Lung (tissue), 12 donors: ENCODE measurements around the gene ARHGEF7. TPM values are rescaled to one million over a fixed set of nuclear protein-coding genes. Genes with fewer than 3 reads are reported as not detected.
A peak's percentile ranks its signal among the peaks of the same experiment; 100 is the strongest.

ENCODE experiments used
- ATAC-seq: fragments of 200-7000 bp; cut with Tn5 transposase; one replicate; pipeline ENCODE4 v1.9.1; 2020; ENCODE audit warnings: moderate number of reproducible peaks; ENCODE audit not compliant: insufficient read depth, low FRiP score
- DNase-seq, 3 donors: peaks; one replicate each; pipeline ENCODE4 v3.0.0-alpha.2; 2013 to 2017
- H3K27ac ChIP-seq, 2 donors: one replicate each; pipeline ENCODE4 v1.5.1; 2013; ENCODE audit warnings: mild to moderate bottlenecking in 2 of 2, moderate library complexity in 2 of 2, control low read depth in 1 of 2, inconsistent platforms in 1 of 2, low read depth in 1 of 2, low read length in 1 of 2
- H3K27me3 ChIP-seq, 3 donors: one replicate each; pipeline ENCODE4 v1.5.1; 2013; ENCODE audit warnings: low read length in 2 of 3; ENCODE audit not compliant: control insufficient read depth in 3 of 3, insufficient read depth in 3 of 3
- H3K36me3 ChIP-seq, 4 donors: one replicate each; pipeline ENCODE4 v1.5.1; 2013; ENCODE audit warnings: low read length in 4 of 4, mild to moderate bottlenecking in 1 of 4, moderate library complexity in 1 of 4; ENCODE audit not compliant: control insufficient read depth in 4 of 4, insufficient read depth in 4 of 4
- H3K4me1 ChIP-seq, 5 donors: one replicate each; pipeline ENCODE4 v1.5.1; 2013; ENCODE audit warnings: low read length in 5 of 5, mild to moderate bottlenecking in 2 of 5, moderate library complexity in 1 of 5; ENCODE audit not compliant: control insufficient read depth in 5 of 5, insufficient read depth in 5 of 5
- H3K4me3 ChIP-seq: one replicate; pipeline ENCODE4 v1.5.1; 2013; ENCODE audit warnings: mild to moderate bottlenecking, control low read depth, moderate library complexity
- H3K9ac ChIP-seq, 2 donors: one replicate each; pipeline ENCODE4 v1.5.1; 2013; ENCODE audit warnings: low read length in 2 of 2, control low read depth in 1 of 2; ENCODE audit not compliant: insufficient read depth in 1 of 2
- H3K9me3 ChIP-seq, 4 donors: one replicate each; pipeline ENCODE4 v1.5.1; 2013; ENCODE audit warnings: low read length in 3 of 4, mild to moderate bottlenecking in 1 of 4, moderate library complexity in 1 of 4; ENCODE audit not compliant: control insufficient read depth in 4 of 4, insufficient read depth in 3 of 4
- WGBS, 2 donors: extraction: QIAGEN DNeasy Blood & Tissue Kit; methylation state at CpG; one replicate each; pipeline ENCODE4 v1.1.7; 2013; 5-methylcytosine and 5-hydroxymethylcytosine counted together
- polyA plus RNA-seq, 2 donors: library from polyadenylated mRNA; stranded (reverse); fragments of 200-250 nt; gene quantifications; one replicate each; pipeline ENCODE4 v1.2.1, GENCODE V29; 2013
- total RNA-seq, 2 donors: library from RNA; depleted of rRNA in 1 of 2; stranded (reverse); fragments of >200 nt in 1 of 2; gene quantifications; one replicate each; pipeline ENCODE4 v1.2.1, GENCODE V29; 2014 to 2021
- TF ChIP-seq, protein P1 (sequence below): IDR thresholded peaks from 2 replicates; pipeline ENCODE4 v1.5.1; 2012; ENCODE audit warnings: mild to moderate bottlenecking; ENCODE audit errors: control extremely low read depth, extremely low read depth
- donor health status: control.
- donor health status: control.
- donor health status: Bipolar disorder and iron deficiency.
- donor health status: healthy.
- donor health status: DM: yes; HTN: yes; CAD: no.

ARHGEF7 gene
- total and polyA plus RNA-seq, 4 donors, result 20.9 to 143 (median 37.8) TPM

DNA sequence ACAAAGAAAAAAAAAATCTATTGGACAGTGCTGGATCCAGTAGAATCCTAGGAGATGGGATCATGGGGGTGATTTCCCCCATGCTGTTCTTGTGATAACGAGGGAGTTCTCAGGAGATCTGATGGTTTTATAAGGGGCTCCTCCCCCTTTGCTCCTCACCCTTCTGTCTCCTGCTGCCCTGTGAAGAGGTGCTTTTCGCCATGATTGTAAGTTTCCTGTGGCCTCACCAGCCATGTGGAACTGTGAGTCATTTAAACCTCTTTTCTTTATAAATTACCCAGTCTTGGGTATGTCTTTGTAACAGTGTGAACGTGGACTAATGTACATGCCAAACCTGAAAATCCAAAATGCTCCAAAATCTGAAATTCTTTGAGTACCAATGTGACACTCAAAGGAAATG is 45.5 kb downstream of the ARHGEF7 start:
- TF ChIP-seq, protein P1, sequence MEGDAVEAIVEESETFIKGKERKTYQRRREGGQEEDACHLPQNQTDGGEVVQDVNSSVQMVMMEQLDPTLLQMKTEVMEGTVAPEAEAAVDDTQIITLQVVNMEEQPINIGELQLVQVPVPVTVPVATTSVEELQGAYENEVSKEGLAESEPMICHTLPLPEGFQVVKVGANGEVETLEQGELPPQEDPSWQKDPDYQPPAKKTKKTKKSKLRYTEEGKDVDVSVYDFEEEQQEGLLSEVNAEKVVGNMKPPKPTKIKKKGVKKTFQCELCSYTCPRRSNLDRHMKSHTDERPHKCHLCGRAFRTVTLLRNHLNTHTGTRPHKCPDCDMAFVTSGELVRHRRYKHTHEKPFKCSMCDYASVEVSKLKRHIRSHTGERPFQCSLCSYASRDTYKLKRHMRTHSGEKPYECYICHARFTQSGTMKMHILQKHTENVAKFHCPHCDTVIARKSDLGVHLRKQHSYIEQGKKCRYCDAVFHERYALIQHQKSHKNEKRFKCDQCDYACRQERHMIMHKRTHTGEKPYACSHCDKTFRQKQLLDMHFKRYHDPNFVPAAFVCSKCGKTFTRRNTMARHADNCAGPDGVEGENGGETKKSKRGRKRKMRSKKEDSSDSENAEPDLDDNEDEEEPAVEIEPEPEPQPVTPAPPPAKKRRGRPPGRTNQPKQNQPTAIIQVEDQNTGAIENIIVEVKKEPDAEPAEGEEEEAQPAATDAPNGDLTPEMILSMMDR, result no peak
- Histone ChIP-seq H3K9me3 (no peaks in the 10 kb centered on the region), H3K4me1 (peaks cover 0 to 17% (median 0%) of the 10 kb centered on the region in 5 donors), H3K27ac (no peak overlapping the region), H3K4me3 (no peak overlapping the region), H3K36me3 (peaks cover 0 to 15% (median 8%) of the 10 kb centered on the region in 4 donors), H3K27me3 (no peaks in the 10 kb centered on the region), H3K9ac (no peak overlapping the region)
- WGBS, 2 donors, result 95% methylated on average over 3 of the region's 3 CpGs
- DNase-seq (no peak), ATAC-seq (no peak)

DNA sequence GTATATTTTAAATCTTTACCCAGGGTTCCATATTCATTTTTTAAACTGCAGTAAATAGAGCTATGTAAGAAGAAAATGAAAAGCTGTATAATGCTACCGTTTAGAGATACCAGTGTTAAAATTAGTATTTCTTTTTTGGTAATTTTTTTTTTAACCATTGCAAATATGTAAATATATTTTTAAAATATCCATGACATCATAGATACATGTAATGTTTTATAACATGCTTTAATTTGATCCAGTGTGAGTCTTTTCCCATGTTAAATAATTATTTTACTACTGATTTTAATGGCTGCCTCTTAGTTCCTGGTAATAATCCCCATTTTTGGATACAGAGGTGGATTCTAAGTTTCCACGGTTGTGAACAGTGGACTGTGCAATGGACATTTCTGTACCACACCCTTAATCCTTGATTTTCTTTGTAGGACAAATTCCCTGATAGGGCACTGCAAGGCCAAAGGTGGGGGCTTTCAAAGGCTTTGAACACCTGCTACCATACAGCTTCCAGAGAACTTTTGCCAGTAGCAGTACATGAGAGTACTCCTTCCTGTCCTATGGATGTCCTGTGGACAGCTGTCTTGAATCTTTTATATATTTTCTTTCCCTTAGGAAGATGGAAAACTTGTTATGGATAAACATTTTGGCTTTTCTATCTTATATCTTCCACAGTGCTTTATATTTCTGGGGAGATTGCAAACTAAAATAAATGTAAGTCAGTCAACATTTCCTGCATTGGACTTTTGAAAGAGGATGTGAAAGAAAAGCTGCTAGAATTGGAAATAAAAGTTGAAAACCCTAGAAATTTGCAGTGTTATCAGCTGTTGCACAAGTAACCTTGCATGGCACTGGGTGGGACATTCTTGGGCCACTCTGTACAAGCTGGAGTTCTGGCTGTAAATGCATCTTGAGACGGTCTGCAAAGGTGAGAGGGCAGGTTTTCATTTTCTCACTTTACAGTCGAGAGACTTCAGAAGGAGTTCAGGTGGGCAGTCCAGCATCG is 46.8 kb downstream of the ARHGEF7 start:
- peak overlapping the region in 1 of 2 donors; percentile 18 for H3K9ac ChIP-seq
- H3K27me3 ChIP-seq, result no peaks in the 10 kb centered on the region
- H3K4me1 ChIP-seq, result peaks cover 2 to 21% (median 5%) of the 10 kb centered on the region in 5 donors
- no peak for ATAC-seq
- H3K27ac ChIP-seq, result no peak overlapping the region
- 83 to 87% methylated on average over 5 of the region's 5 CpGs for WGBS, 2 donors
- no peak overlapping the region for H3K4me3 ChIP-seq
- DNase-seq, result no peak
- no peaks in the 10 kb centered on the region for H3K9me3 ChIP-seq
- H3K36me3 ChIP-seq, result peaks cover 0 to 15% (median 8%) of the 10 kb centered on the region in 4 donors
- TF ChIP-seq, protein P1, result no peak

DNA sequence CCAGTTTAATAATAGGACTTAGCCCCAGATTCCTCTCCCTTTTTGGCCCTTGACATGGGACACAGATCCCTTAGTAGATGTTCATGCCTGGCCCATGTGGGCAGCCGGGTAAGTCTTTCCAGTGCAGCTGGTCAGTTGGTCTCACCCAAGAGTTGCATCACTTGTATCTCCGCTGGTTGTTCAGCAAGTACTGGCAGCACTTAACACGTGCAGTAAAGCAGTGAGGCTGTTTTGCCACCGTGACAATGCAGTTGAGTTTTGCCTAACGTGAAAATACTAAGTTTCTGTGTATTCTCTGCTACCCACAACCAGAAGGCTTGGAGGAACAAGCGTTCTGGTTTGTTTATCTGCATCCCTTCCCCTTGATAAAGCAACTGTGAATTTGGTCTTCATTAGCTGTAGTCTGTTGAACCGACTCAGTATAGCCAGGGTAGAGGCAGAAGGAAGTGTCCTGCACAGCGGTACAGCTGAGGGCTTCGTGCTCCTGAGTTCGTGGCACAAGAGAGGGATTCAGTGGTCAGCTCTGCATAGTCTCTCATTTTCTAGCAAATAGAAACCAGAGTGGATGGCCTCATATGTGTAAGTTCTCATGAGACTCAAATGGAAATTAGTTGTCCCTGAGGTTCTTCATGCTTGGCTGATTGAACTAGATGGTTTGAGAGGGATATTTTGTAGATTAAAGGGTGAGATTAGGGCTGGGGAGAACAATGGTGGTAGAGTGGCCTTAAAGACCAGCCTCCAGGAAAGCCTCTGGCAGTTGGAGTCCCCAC is 50.3 kb downstream of the ARHGEF7 start:
- Histone ChIP-seq H3K4me3 (no peak overlapping the region), H3K27ac (no peak overlapping the region), H3K36me3 (peaks cover 3 to 12% (median 8%) of the 10 kb centered on the region in 4 donors), H3K4me1 (peaks cover 8 to 18% (median 15%) of the 10 kb centered on the region in 5 donors), H3K27me3 (no peaks in the 10 kb centered on the region), H3K9me3 (peaks cover 0 to 5% (median 1%) of the 10 kb centered on the region in 4 donors), H3K9ac (peak overlapping the region in 1 of 2 donors; percentile 65)
- ATAC-seq (no peak), DNase-seq (no peak)
- TF ChIP-seq, protein P1, result no peak
- 90 to 93% methylated on average over 10 of the region's 10 CpGs for WGBS, 2 donors
